ENCODE results near the gene MAGEB1.

The MAGEB1 gene, protein sequence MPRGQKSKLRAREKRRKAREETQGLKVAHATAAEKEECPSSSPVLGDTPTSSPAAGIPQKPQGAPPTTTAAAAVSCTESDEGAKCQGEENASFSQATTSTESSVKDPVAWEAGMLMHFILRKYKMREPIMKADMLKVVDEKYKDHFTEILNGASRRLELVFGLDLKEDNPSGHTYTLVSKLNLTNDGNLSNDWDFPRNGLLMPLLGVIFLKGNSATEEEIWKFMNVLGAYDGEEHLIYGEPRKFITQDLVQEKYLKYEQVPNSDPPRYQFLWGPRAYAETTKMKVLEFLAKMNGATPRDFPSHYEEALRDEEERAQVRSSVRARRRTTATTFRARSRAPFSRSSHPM

GRCh38 chrX:30246769-30247489, at the start of gene MAGEB1:
MAGEB1 (plus strand) TSS chrX:30247146; CDS start chrX:30250494, 3,348 bp downstream.
- H3K4me3 ChIP-seq = no peak within 1 kb of the TSS
- TF ChIP-seq POLR2AphosphoS5 (IDR thresholded peaks at IDR 0.05; ENCODE audit: borderline replicate concordance, low read depth, low read length) (no peak), EZH2 (IDR thresholded peaks at IDR 0.05) (no peak), FOXP2 (optimal IDR thresholded peaks at IDR 0.05; ENCODE audit: control extremely low read depth, extremely low read length, insufficient read depth) (no peak)
- H3K9ac ChIP-seq (ENCODE audit: insufficient read length) = no peak within 1 kb of the TSS
- no peaks in the 10 kb centered on the region for H3K36me3 ChIP-seq (ENCODE audit: insufficient read depth, low read length)
- H3K9me3 ChIP-seq (ENCODE audit: low read depth, low read length) = no peaks in the 10 kb centered on the region
- DNase-seq (ENCODE audit: low read depth, low spot score) = no peak
- no peak within 1 kb of the TSS for H3K27ac ChIP-seq

GRCh38 chrX:30212172-30212571, 34.8 kb upstream of the MAGEB1 start:
- no peaks in the 10 kb centered on the region for H3K36me3 ChIP-seq (ENCODE audit: insufficient read depth, low read length)
- TF ChIP-seq POLR2AphosphoS5 (IDR thresholded peaks at IDR 0.05; ENCODE audit: borderline replicate concordance, low read depth, low read length) = no peak
- no peak for TF ChIP-seq EZH2 (IDR thresholded peaks at IDR 0.05)
- TF ChIP-seq FOXP2 (optimal IDR thresholded peaks at IDR 0.05; ENCODE audit: control extremely low read depth, extremely low read length, insufficient read depth) = no peak
- no peaks in the 10 kb centered on the region for H3K9me3 ChIP-seq (ENCODE audit: low read depth, low read length)
- no peak overlapping the region for H3K27ac ChIP-seq
- no peak overlapping the region for H3K9ac ChIP-seq (ENCODE audit: insufficient read length)
- no peak for DNase-seq (ENCODE audit: low read depth, low spot score)
- no peak overlapping the region for H3K4me3 ChIP-seq

DNA sequence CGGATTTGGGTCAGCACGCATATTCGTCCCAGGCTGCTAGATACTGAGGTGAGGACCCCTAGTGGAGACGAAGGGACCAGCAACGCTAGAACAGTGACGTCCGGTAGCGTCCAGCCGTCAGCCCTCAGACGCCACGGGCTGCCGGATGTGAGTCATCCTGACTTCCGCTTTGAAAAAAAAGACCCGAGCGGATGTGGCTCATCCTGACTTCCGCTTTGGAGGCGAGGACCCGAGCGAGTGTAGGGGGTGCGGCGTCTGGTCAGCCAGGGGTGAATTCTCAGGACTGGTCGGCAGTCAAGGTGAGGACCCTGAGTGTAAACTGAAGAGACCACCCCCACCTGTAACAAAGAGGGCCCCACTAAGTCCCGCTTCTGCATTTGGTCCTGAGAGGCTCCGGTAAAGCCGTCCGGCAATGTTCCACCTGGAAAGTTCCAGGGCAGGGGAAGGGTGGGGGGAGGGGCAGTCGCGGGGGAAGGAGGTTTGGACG, 31.5 kb upstream of the MAGEB1 start, which contains the start of gene MAGEB2:
Gene MAGEB2, plus strand, starts transcription at position 207 of the 487 bp plus-strand sequence. CDS start 3,018 bp downstream, outside the sequence.
- no peak for DNase-seq (ENCODE audit: low read depth, low spot score)
- H3K9me3 ChIP-seq (ENCODE audit: low read depth, low read length) = no peaks in the 10 kb centered on the region
- H3K27ac ChIP-seq = no peak within 1 kb of the TSS
- no peaks in the 10 kb centered on the region for H3K36me3 ChIP-seq (ENCODE audit: insufficient read depth, low read length)
- no peak within 1 kb of the TSS for H3K4me3 ChIP-seq
- TF ChIP-seq EZH2 (IDR thresholded peaks at IDR 0.05) = no peak
- TF ChIP-seq POLR2AphosphoS5 (IDR thresholded peaks at IDR 0.05; ENCODE audit: borderline replicate concordance, low read depth, low read length) = no peak
- TF ChIP-seq FOXP2 (optimal IDR thresholded peaks at IDR 0.05; ENCODE audit: control extremely low read depth, extremely low read length, insufficient read depth) = no peak
- H3K9ac ChIP-seq (ENCODE audit: insufficient read length) = no peak within 1 kb of the TSS

- Histone ChIP-seq H3K27ac (no peak overlapping the region), H3K9ac (ENCODE audit: insufficient read length) (no peak overlapping the region), H3K9me3 (ENCODE audit: low read depth, low read length) (no peaks in the 10 kb centered on the region), H3K4me3 (no peak overlapping the region), H3K36me3 (ENCODE audit: insufficient read depth, low read length) (no peaks in the 10 kb centered on the region)
- TF ChIP-seq EZH2 (IDR thresholded peaks at IDR 0.05) (no peak), POLR2AphosphoS5 (IDR thresholded peaks at IDR 0.05; ENCODE audit: borderline replicate concordance, low read depth, low read length) (no peak), FOXP2 (optimal IDR thresholded peaks at IDR 0.05; ENCODE audit: control extremely low read depth, extremely low read length, insufficient read depth) (no peak)
- DNase-seq (ENCODE audit: low read depth, low spot score) = no peak
These were observed 29.5 kb upstream of the MAGEB1 start for GRCh38 chrX:30217465-30217864.

GRCh38 chrX:30219372-30219771, 27.6 kb upstream of the MAGEB1 start:
- no peaks in the 10 kb centered on the region for H3K36me3 ChIP-seq (ENCODE audit: insufficient read depth, low read length)
- no peak overlapping the region for H3K4me3 ChIP-seq
- no peak overlapping the region for H3K27ac ChIP-seq
- TF ChIP-seq POLR2AphosphoS5 (IDR thresholded peaks at IDR 0.05; ENCODE audit: borderline replicate concordance, low read depth, low read length) = no peak
- TF ChIP-seq FOXP2 (optimal IDR thresholded peaks at IDR 0.05; ENCODE audit: control extremely low read depth, extremely low read length, insufficient read depth) = no peak
- no peak for TF ChIP-seq EZH2 (IDR thresholded peaks at IDR 0.05)
- H3K9ac ChIP-seq (ENCODE audit: insufficient read length) = no peak overlapping the region
- DNase-seq (ENCODE audit: low read depth, low spot score) = no peak
- no peaks in the 10 kb centered on the region for H3K9me3 ChIP-seq (ENCODE audit: low read depth, low read length)

- DNase-seq (ENCODE audit: low read depth, low spot score) = peak; percentile 56
- no peak for TF ChIP-seq EZH2 (IDR thresholded peaks at IDR 0.05)
- no peak for TF ChIP-seq POLR2AphosphoS5 (IDR thresholded peaks at IDR 0.05; ENCODE audit: borderline replicate concordance, low read depth, low read length)
- no peak for TF ChIP-seq FOXP2 (optimal IDR thresholded peaks at IDR 0.05; ENCODE audit: control extremely low read depth, extremely low read length, insufficient read depth)
- no peaks in the 10 kb centered on the region for H3K36me3 ChIP-seq (ENCODE audit: insufficient read depth, low read length)
These were observed 26.3 kb upstream of the MAGEB1 start for GRCh38 chrX:30220661-30221060.

GRCh38 chrX:30224536-30224935, 22.4 kb upstream of the MAGEB1 start:
- no peaks in the 10 kb centered on the region for H3K36me3 ChIP-seq (ENCODE audit: insufficient read depth, low read length)
- no peaks in the 10 kb centered on the region for H3K9me3 ChIP-seq (ENCODE audit: low read depth, low read length)
- no peak for DNase-seq (ENCODE audit: low read depth, low spot score)
- no peak for TF ChIP-seq EZH2 (IDR thresholded peaks at IDR 0.05)
- no peak for TF ChIP-seq FOXP2 (optimal IDR thresholded peaks at IDR 0.05; ENCODE audit: control extremely low read depth, extremely low read length, insufficient read depth)
- TF ChIP-seq POLR2AphosphoS5 (IDR thresholded peaks at IDR 0.05; ENCODE audit: borderline replicate concordance, low read depth, low read length) = no peak
- H3K9ac ChIP-seq (ENCODE audit: insufficient read length) = no peak overlapping the region
- no peak overlapping the region for H3K4me3 ChIP-seq
- no peak overlapping the region for H3K27ac ChIP-seq

More at GRCh38 chrX:30220661-30221060, 26.3 kb upstream of the MAGEB1 start:
- Histone ChIP-seq H3K9me3 (ENCODE audit: low read depth, low read length) (no peaks in the 10 kb centered on the region), H3K27ac (no peak overlapping the region), H3K4me3 (no peak overlapping the region), H3K9ac (ENCODE audit: insufficient read length) (no peak overlapping the region)

- Histone ChIP-seq H3K4me3 (no peak overlapping the region), H3K9ac (ENCODE audit: insufficient read length) (no peak overlapping the region), H3K9me3 (ENCODE audit: low read depth, low read length) (no peaks in the 10 kb centered on the region), H3K27ac (no peak overlapping the region), H3K36me3 (ENCODE audit: insufficient read depth, low read length) (no peaks in the 10 kb centered on the region)
- TF ChIP-seq POLR2AphosphoS5 (IDR thresholded peaks at IDR 0.05; ENCODE audit: borderline replicate concordance, low read depth, low read length) (no peak), EZH2 (IDR thresholded peaks at IDR 0.05) (no peak), FOXP2 (optimal IDR thresholded peaks at IDR 0.05; ENCODE audit: control extremely low read depth, extremely low read length, insufficient read depth) (no peak)
- peak; percentile 71 for DNase-seq (ENCODE audit: low read depth, low spot score)
These were observed 18.4 kb upstream of the MAGEB1 start for GRCh38 chrX:30228526-30228925.

Data from SK-N-MC (cell line).